GM19035 (cell line): ENCODE results near the gene OTOF.

Experiments
- ATAC-seq: cut with Tn5 transposase; IDR thresholded peaks from one replicate; pipeline ENCODE4 v1.9.1; 2021; ENCODE audit not compliant: unreplicated experiment

Gene OTOF

GRCh38 chr2:26421961-26422360 is 56.0 kb downstream of the OTOF start:
- ATAC-seq = no peak

GRCh38 chr2:26414311-26414710 is 63.6 kb downstream of the OTOF start:
- no peak for ATAC-seq

- ATAC-seq = no peak
Observed at GRCh38 chr2:26412091-26412673, 65.7 kb downstream of the OTOF start.

- no peak for ATAC-seq
Observed at GRCh38 chr2:26411419-26411818, 66.5 kb downstream of the OTOF start.

- no peak for ATAC-seq
Observed at GRCh38 chr2:26410764-26411243, 67.1 kb downstream of the OTOF start.

GRCh38 chr2:26409785-26410184 is 68.1 kb downstream of the OTOF start:
- no peak for ATAC-seq

- no peak for ATAC-seq
Observed at GRCh38 chr2:26407526-26407925, 70.4 kb downstream of the OTOF start.
